ENCODE data around the gene SVIL.
A peak's percentile ranks its signal among the peaks of the same experiment; 100 is the strongest.
"Not testable (repeated sequence)": the region's sequence is repeated elsewhere in the genome, so short reads cannot be mapped to it uniquely, and the experiment has no call there.

SVIL gene

DNA sequence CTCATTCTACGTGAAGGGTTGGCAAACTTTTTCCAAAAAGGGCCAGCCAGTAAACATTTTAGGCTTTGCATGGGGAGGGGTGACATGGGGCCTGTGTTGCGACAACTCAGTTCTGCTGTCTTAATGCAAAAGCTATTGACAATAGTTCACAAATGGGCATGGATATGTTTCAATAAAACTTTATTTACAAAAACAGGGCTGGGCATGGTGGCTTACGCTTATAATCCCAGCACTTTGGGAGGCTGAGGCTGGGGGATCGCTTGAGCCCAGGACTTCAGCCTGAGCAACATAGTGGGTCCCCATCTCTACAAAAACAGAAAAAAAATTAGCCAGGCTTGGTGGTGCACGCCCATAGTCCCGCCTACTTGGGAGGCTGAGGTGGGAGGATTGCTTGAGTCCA is 141.1 kb downstream of the SVIL start:
- FAIRE-seq (no peak), DNase-seq (ENCODE audit: insufficient read length, low spot score) (no peak)

DNA sequence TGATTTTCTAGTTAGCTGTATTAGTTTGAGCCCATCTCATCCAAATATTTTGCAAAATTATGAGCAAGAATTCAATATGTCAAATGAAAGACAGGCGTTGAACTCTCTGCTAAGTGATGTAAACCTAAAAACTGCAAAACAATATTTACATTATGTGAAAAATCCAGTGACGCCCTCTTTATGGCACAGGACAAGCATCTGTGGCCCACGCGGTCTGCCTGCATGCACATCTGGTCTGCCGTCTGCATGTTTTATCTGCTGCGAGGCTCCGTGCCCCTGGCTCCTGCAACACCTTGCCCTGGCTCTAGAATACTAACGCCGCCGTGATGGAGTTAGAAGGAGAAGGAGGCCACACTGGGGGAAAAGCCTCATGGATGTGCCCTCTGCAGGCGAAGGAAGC is 142.0 kb downstream of the SVIL start:
- DNase-seq (ENCODE audit: insufficient read length, low spot score) (no peak), FAIRE-seq (peak; percentile 40)

DNA sequence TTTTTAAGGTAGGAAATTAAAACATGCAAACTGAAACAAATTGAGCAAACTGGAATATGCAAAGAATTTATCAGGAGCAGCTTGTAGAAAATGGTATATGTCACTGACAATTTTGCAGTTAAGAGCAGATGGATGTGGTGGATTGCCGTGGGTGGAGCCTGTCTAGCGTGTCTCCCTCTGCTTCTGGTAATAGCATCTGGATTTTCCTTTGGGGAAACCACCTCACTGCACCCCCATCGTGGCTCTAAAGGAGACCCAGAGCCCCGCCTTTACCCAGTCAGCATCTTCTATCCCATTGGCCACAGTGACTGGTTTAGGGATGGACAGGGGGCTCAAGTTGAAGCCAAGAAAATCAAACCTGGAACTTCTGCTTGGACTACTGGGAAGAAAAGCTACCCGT is 142.9 kb downstream of the SVIL start:
- no peak for DNase-seq (ENCODE audit: insufficient read length, low spot score)
- no peak for FAIRE-seq

DNA sequence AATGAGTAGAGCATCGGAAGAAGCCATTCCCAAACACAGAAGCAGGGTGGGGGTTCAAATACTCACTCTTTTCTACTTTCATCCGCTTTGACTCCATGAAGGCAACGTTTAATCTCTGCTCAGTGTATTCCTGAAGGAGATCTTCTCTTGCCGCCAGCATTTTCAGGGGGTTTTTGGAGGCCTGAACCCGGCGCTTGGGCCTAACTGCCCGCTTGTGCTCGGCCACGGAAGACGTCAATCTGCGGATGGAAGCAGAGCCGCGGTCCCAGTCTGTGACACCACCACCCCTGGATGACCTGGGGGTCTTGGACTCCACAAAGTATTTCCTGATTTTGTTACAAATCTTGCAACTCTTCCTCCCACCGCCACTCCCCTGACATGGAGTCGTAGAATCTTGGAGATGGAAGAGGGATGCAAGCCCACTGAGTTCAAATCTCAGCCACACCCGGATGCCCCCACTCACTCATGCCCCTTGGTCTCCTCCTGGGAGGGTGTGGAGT is 143.9 kb downstream of the SVIL start:
- not testable (repeated sequence) for FAIRE-seq; DNase-seq (ENCODE audit: insufficient read length, low spot score)

DNA sequence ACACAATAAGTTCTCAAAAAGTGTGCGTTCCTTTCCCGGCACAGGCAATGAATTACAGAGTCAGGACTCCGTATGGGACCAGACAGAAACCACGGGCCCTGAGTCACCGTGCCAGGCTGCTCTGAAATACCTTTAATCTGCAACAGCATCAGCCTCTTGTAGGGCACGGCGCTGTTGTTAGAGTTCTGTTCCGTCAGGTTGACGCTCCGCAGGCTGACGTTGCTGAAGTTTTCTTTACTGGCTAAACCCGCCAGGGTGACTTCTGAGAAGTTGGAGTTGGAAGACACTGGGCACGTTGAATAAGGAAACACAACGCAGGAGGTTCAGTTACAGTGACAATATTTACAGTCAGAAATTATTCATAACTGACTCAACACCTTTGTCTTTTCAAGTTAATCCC is 146.3 kb downstream of the SVIL start:
- FAIRE-seq, result peak; percentile 96
- not testable (repeated sequence) for DNase-seq (ENCODE audit: insufficient read length, low spot score)

DNA sequence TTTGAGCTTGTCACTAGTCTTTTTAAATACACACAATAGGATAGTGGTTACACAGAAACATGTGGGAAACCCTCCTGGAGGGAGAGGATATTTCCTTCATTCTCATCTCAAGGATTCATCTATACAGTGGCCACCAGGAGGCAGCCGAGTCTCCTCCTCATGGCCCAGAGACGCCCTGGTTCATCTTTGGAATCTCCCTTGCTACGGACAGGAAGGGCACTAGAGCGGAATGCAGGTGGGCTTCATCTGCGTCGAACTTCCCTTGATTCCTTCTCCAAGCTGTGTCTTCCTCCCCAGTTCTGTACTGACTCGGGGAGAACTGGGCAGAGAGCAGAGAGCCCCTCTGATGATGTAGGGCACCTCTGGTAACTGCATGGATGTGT is 146.9 kb downstream of the SVIL start:
- DNase-seq (ENCODE audit: insufficient read length, low spot score), result not testable (repeated sequence)
- peak; percentile 46 for FAIRE-seq

DNA sequence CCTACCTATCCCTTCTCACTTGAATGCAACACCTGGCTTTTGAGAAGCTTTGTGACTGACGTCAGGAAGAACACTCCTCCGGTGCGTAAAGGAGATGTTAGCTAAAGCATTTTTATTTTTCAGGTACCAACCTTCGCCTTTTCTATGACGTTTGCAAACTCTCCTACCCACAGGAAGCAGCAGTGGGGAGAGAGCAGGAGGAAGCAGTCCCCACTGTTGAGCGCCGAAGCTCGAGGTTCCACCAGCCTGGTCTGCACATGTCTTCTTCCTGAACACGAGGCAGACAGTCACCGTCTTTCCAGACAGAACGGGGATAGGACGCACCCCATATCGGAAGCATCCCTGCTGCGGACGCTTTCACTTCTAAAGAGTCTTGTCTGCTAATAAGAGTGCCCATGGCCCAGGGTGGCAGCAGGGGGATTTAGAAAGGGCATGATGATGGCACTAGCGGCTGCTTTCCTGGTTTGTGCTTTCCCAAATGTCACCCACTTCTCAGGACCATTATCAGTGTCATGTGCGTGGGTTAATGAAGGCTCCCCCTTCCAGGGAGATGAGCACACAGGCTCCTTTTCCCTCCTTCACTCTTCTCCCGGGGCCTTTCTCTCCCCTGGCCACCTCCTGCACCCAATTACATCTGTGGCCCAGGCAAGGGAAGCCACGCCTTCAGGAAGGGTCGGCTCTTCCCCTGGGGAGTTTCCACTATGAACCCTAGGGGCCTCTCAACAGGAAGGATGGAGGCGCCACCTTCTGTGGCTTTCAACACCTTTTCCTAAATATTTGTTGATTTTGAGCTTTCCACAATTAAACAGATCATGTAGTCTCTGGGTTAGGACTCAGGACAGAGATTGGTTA is 147.5 kb downstream of the SVIL start:
- not testable (repeated sequence) for DNase-seq (ENCODE audit: insufficient read length, low spot score)
- peak; percentile 86 for FAIRE-seq

DNA sequence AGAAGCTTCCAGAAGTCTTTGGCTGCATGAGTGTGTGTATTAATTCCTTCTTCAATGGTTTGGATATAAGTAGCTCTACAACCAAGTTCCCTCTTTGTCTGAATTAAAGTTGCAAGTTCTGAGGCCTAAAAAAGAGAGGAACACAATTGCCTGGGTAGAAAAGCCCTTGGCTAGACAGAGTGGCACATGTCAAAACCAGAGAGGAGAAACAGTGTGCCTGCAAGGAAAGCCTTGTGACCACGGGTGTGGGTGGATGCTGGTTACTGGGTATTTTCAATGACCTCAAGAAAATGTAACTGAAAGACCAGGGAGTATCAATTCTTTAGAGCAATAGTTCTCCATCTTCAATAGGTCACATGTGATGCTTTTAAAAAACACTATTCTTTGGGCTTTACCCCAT is 148.3 kb downstream of the SVIL start:
- FAIRE-seq (no peak), DNase-seq (ENCODE audit: insufficient read length, low spot score) (no peak)

DNA sequence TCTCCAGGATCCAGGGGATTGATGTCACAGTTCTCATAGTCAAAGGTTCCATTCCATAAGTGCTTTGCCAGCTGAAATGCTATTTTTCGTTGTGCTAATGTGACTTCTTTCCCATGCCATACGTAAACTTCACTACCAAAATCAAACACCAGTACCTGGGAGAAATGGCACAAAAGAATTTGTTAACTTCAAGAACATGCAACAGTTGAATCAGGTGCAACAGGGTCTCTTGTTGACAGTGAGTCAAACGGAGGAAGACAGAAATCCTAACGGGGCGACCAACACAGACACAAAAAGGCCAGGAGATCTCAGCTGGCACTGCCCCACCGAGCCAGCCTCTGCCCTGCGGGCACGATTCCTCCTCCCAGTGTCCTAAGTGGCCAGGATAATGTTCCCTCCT is 150.1 kb downstream of the SVIL start:
- not testable (repeated sequence) for DNase-seq (ENCODE audit: insufficient read length, low spot score)
- FAIRE-seq, result peak; percentile 9

DNA sequence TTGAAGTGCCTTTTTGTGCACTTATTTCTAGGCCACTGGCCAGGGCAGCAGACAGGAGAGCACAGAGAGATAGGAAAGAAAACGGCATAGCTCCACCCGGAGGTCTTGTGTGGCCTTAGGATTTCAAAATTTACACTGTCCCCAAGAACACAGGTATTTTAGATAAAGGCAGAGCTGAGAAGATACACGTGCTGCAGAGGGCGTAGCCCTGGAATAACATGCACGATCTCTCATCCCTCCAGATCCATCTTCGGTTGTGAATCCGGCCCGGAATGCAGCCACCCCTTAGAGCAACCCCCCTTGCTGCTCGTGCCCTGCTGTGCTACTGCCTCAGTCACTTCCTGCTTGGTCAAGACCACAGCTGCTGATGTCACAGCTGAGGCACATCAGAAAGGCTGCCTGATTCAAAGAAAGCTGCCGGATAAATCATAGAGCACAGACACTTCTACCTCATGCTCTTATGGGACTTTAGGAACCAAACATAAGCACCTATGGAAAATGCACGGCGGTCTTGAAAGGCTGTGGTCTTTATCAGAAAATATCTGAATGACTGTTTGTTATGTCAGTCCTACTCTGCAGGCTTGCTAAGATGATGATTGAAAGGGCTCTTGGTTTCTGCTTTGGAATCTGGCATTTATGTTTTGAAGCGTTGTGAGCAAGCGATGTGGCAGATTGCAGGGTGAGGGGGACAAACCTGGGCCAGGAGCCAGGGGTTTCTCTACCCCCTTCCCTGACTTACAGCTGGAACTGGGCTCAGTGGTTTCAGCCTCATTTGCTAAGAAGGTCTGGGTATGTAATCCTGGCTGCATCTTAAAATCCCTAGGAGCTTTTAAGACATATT is 152.0 kb downstream of the SVIL start:
- peak; percentile 58 for DNase-seq (ENCODE audit: insufficient read length, low spot score)
- FAIRE-seq, result peak; percentile 99

DNA sequence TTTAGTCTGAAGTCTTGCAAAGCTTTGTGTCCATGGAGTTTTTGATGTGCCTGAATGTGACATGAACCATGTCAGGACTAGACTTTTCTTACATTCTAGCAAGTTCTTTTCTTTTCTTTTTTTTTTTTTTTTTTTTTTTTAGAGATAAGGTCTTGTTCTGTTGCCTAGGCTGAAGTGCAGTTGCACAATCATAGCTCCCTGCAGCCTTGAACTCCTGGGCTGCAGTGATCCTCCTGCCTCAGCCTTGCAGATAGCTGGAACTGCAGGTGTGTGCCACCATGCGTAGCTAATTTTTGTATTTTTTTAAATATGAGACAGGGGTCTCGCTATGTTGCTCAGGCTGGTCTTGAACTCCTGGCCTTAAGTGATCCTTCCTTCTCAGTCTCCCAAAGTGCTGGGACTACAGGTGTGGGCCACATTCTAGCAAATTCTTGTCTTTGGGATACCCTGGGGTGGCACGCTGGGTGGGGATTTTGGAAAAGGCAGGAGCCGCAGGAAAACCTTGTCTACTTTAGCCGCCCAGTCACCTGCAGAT is 152.8 kb downstream of the SVIL start:
- DNase-seq (ENCODE audit: insufficient read length, low spot score) (no peak), FAIRE-seq (no peak)

DNA sequence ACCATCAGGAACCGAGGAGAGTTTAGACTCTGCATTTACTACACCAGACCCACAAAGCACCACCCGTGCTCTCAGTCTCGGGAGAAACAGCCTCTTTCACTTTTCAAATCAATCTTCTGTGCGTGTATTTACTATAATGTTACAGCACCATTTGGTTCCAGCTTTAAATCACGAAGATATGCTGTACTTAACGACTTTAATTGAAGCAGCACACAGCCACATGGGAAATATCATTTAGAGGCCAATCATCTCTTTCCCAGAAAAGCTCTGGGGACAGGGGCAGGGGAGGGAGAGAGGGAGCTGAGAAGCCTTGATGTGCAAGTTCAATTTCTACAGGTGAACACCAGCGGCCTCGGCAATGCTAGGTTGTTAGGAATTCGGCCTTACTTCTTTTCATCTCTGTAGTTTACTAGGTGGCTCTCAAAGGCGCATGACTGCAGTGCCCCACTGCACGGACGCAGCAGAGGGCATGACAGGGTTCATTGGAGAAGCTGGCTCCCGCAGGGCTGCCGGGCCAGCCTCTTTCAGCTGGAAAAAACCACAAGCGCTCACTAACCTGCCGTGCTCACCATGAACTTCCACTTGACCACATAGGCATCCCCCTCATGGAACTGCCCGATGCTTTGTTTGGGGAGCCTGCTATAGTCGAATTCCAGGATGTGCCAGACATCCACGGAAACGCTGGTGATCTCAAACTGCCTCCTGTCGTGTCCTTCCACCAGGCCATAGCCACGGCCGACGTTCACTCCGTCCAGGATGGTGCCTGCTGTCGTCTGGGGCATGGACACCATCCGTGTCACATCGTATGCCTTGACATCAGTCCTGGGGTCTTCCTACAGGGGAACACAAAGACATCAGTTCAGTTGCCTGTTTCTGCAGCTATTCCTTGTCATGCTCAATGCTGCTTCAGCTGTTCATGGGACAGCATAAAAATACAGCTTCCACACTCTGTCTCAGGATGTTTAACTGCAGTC is 154.5 kb downstream of the SVIL start:
- FAIRE-seq (peak; percentile 23), DNase-seq (ENCODE audit: insufficient read length, low spot score) (no peak)

DNA sequence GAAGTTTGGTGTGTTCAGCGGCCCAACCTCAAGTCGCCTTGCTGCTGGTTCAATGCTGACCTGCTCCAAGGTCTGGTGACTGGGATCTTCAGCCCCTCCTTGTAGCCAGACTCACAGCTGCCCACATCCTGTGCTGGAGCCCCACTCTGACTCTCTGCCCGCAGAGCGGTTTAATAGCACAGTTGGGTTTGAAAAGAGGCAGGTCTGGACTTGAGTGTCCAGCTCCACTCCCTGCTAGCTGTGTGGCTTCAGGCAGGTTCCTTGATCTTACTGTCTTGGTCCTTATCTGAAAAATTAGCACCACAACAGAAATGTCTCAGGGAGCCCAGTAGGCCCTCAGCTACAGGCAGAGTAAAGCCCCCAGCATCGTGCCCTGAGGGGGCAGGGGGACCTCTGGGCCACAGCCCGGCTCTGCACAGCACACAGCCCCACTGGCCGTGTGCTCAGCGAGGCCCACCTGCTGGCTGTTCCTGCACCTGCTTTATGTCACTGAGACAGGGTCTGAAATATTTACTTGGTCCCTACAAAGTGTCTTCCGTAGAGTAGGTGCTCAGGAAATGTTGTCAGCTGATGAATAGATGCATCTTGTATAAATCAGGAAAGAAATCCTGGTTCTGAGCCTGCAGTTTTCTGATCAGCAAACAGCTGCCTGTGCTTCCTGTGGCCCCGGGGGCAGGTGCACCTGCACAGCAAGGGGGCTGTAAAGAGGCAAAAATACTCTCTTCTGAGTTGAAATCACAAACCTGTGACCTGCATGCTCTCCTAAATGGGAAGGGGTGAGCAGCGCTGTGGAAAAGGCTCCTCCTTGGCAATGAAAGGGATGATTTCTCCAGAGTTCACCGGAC is 155.5 kb downstream of the SVIL start:
- FAIRE-seq (no peak), DNase-seq (ENCODE audit: insufficient read length, low spot score) (no peak)

DNA sequence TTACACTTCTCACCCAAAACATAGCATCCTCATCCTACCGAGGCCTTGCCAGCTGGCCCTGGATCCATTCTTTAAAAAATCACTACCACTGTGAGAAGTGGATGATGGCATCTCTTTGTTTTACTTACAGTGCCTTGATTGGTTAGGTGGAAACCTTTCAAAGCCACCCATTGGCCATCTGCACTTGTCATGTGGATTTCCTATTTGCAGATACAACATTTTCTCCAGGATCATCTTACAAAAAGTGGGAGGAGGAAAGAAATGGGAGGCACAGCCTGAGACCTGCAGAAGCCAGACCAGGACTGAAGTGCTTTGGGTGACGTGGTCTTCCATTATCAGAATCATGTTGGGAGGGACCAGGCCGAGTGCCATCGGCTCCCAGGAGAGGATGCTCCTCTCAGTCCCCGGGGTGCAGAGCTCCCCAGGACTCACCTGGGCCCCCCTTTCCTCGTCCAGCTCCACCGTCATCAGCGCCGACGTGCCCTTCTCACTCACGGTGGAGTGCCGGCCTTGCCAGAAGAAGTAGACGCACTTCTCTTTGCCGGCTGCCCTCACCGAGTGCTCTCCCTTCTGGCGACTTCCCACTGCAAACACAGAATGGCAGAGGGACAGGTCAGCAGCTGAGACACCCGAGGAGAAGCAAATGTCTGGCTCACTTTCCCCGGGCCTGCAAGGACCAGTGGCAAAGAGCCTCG is 161.2 kb downstream of the SVIL start:
- DNase-seq (ENCODE audit: insufficient read length, low spot score), result no peak
- no peak for FAIRE-seq

DNA sequence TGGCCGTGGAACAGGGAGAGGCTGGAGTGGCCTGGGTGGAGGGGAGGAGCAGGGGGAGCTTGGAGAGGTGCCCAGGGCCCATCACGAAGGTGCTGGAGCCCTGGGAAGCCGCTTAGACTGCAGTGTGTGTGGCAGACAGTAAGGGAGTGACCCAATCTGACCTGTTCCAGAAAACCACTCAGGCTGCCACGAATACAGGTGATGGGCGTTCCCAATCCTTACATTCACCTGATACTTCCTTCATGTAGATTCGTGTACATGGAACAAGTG is 161.7 kb downstream of the SVIL start:
- FAIRE-seq, result no peak
- DNase-seq (ENCODE audit: insufficient read length, low spot score), result no peak

DNA sequence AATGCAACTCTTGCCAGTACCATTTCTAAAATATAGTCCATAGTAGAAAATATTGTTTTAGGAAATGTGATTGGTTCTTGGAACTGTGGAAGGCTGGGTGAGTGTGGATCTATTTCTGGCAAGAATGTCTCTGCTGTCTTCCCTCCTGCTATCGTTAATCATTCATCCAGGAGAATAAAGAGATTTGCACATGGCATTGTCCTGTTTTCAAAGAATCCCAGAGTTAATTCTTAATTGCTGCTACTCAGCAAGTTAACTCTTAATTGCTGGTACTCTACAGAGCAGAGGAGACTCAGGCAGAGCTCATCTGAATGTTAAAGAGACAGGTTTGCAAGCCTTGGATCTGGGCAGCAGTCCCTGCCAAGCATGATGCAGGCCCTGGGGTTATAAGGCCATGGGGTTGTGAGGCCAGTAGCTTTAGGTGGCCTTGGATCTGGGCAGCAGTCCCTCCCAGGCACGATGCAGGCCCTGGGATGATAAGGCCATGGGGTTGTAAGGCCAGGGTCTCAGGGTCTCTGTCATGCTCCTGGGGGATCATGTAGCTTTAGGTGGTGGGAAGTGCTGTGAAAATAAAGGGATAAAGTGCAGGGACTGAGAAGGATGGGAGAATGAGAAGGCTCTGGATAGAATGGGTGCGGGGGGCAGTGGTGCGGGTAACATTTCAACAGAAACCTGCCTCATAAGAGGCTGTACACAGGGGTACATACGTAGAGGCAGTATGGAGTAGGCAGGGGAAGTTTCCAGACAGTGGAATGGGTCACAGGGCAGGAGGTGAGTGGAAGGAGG is 162.3 kb downstream of the SVIL start:
- DNase-seq (ENCODE audit: insufficient read length, low spot score) (no peak), FAIRE-seq (no peak)

DNA sequence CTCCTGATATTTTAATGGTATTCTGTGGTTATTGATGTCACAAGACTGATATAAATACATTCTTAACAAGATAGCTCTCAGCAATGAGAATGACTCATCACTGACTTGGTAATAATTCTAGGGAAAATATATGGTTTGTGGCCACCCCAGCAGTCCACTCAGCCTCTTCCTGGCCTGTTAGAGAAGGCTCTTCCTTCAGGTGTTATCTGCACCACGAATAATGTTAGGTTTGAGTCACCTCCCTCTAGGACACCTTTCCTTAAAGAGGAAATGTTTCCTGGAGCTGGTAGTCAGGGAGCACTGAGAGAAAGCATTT is 163.3 kb downstream of the SVIL start:
- DNase-seq (ENCODE audit: insufficient read length, low spot score), result peak; percentile 77
- peak; percentile 88 for FAIRE-seq

DNA sequence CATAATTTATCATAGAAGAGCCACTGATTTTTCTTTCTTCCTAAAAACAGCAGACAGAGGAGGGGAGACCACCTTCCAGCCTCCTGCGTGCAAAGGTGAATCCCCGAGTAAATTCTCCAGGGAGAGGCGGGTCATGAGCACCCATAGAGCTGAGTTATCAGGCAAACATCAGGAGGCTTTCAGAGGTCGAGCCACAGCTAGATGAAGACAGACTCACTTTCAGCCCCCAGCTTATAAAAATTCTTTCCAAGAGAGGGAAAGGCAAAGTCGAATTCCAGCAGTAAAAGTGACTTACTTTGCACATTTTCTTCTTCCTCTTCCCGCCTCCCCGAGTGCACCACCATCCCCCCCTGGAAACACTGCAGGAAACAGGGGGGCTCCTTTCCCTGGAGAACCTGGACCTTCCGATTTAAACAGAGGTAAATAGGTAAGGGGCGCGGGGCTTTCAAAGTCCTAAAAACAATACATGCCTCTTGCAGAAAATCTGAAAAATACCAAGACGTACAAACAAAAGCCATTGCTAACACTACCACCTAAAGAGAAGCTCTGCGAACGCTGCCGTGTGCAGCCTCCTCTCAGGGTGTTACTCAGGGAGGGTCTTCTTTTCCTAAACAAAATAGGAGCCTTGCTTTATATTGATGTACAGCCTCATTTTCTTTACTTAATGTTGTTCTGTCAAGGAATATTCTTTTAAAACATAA is 163.8 kb downstream of the SVIL start:
- FAIRE-seq, result peak; percentile 13

More for the DNA sequence above, 163.8 kb downstream of the SVIL start:
- DNase-seq (ENCODE audit: insufficient read length, low spot score), result peak; percentile 45
